IMR-90 (cell line): ENCODE measurements around the gene RCN1. TPM values are rescaled to one million over a fixed set of nuclear protein-coding genes. Genes with fewer than 3 reads are reported as not detected.

Source experiments
- ATAC-seq: fragments of 200-7000 bp; cut with Tn5 transposase; 2 replicates; pipeline ENCODE4 v1.9.1; 2020; ENCODE audit warnings: low read depth, mild to moderate bottlenecking, moderate library complexity
- BruUV-seq: library from RNA; stranded (reverse); fragments of 400-500 nt; replicated peaks from 2 replicates; lab custom pipeline; 2021; lab: Mats Ljungman, UMichigan
- CTCF ChIA-PET: fragments of 300-600 bp; formaldehyde crosslinking; extraction: SDS; loops from one replicate; lab custom pipeline; 2021; ENCODE audit warnings: antibody characterized with exemption; lab: Yijun Ruan, JAX
- POLR2A ChIA-PET: fragments of 300-600 bp; sonication (Branson Sonifier 250); formaldehyde crosslinking; loops from one replicate; lab custom pipeline; 2022; ENCODE audit warnings: antibody characterized with exemption; ENCODE audit not compliant: unreplicated experiment; lab: Charles Lee
- DNase-seq: peaks from one replicate; pipeline ENCODE4 v3.0.0; 2013
- H2AFZ ChIP-seq: replicated peaks from 2 replicates; pipeline ENCODE3; 2013; ENCODE audit warnings: low read length, mild to moderate bottlenecking; ENCODE audit not compliant: poor library complexity
- H2AK5ac ChIP-seq: 2 replicates; pipeline ENCODE4 v1.6.1; 2013; ENCODE audit warnings: low read depth, low read length, inconsistent platforms
- H2AK9ac ChIP-seq: replicated peaks from 2 replicates; pipeline ENCODE3; 2013; ENCODE audit warnings: mild to moderate bottlenecking, low read depth, low read length, moderate library complexity; ENCODE audit not compliant: poor library complexity
- H2BK120ac ChIP-seq: 2 replicates; pipeline ENCODE4 v1.6.1; 2013; ENCODE audit warnings: low read depth, low read length, inconsistent platforms
- H2BK15ac ChIP-seq: 3 replicates; pipeline ENCODE4 v1.6.1; 2013; ENCODE audit warnings: low read depth, low read length, inconsistent platforms
- H2BK20ac ChIP-seq: 2 replicates; pipeline ENCODE4 v1.6.1; 2013; ENCODE audit warnings: low read depth, mild to moderate bottlenecking, inconsistent platforms, low read length, moderate library complexity
- H2BK5ac ChIP-seq: 2 replicates; pipeline ENCODE4 v1.6.1; 2013; ENCODE audit warnings: mild to moderate bottlenecking, low read depth, low read length, inconsistent platforms; ENCODE audit not compliant: poor library complexity, severe bottlenecking
- H3K14ac ChIP-seq: replicated peaks from 2 replicates; pipeline ENCODE4 v1.6.1; 2013; ENCODE audit warnings: low read depth, low read length, inconsistent platforms
- H3K18ac ChIP-seq: 2 replicates; pipeline ENCODE4 v1.6.1; 2013; ENCODE audit warnings: low read depth, low read length, control low read depth
- H3K23ac ChIP-seq: 2 replicates; pipeline ENCODE4 v1.6.1; 2013; ENCODE audit warnings: low read depth, low read length, inconsistent platforms
- H3K27ac ChIP-seq: 2 replicates; pipeline ENCODE4 v1.5.1; 2013; ENCODE audit warnings: mild to moderate bottlenecking, control low read depth, low read length; ENCODE audit not compliant: insufficient read depth
- H3K27me3 ChIP-seq: 2 replicates; pipeline ENCODE4 v1.6.1; 2013; ENCODE audit warnings: low read length; ENCODE audit not compliant: control insufficient read depth, insufficient read depth
- H3K36me3 ChIP-seq: 2 replicates; pipeline ENCODE4 v1.6.1; 2013; ENCODE audit warnings: low read length, mixed read lengths; ENCODE audit not compliant: control insufficient read depth, insufficient read depth
- H3K4ac ChIP-seq: 2 replicates; pipeline ENCODE4 v1.6.1; 2013; ENCODE audit warnings: low read depth, low read length, inconsistent platforms
- H3K4me1 ChIP-seq: 2 replicates; pipeline ENCODE4 v1.6.1; 2013; ENCODE audit warnings: low read length, mixed read lengths; ENCODE audit not compliant: control insufficient read depth, insufficient read depth
- H3K4me2 ChIP-seq: 2 replicates; pipeline ENCODE4 v1.6.1; 2013; ENCODE audit warnings: low read depth, mild to moderate bottlenecking, control low read depth, low read length, moderate library complexity
- H3K4me3 ChIP-seq: 2 replicates; pipeline ENCODE4 v1.5.1; 2013; ENCODE audit warnings: low read depth, mild to moderate bottlenecking, control low read depth, low read length, moderate library complexity; ENCODE audit not compliant: insufficient read depth
- H3K56ac ChIP-seq: 2 replicates; pipeline ENCODE4 v1.6.1; 2013; ENCODE audit warnings: low read length, inconsistent platforms; ENCODE audit not compliant: insufficient read depth; ENCODE audit errors: extremely low read depth
- H3K79me1 ChIP-seq, 2 experiments: 2 replicates each; pipeline ENCODE4 v1.6.1; 2013; ENCODE audit warnings: low read length in 2 of 2, inconsistent platforms in 1 of 2, low read depth in 1 of 2
- H3K9ac ChIP-seq: 2 replicates; pipeline ENCODE4 v1.6.1; 2013; ENCODE audit warnings: low read depth, low read length, control low read depth
- H3K9me1 ChIP-seq: 2 replicates; pipeline ENCODE4 v1.6.1; 2013; ENCODE audit warnings: low read length, inconsistent platforms; ENCODE audit not compliant: insufficient read depth
- H3K9me3 ChIP-seq: 2 replicates; pipeline ENCODE4 v1.6.1; 2013; ENCODE audit warnings: low read length; ENCODE audit not compliant: control insufficient read depth, insufficient read depth
- H4K20me1 ChIP-seq: 2 replicates; pipeline ENCODE4 v1.6.1; 2013; ENCODE audit warnings: low read length, inconsistent platforms; ENCODE audit not compliant: insufficient read depth
- H4K5ac ChIP-seq: 2 replicates; pipeline ENCODE4 v1.6.1; 2013; ENCODE audit warnings: mild to moderate bottlenecking, low read depth, low read length, control low read depth
- H4K8ac ChIP-seq, 2 experiments: 2 replicates each; pipeline ENCODE4 v1.6.1; 2013; ENCODE audit warnings: low read depth in 2 of 2, low read length in 2 of 2, control low read depth in 1 of 2, inconsistent platforms in 1 of 2
- H4K91ac ChIP-seq: 2 replicates; pipeline ENCODE4 v1.6.1; 2013; ENCODE audit warnings: low read depth, low read length, inconsistent platforms; ENCODE audit not compliant: insufficient read depth
- WGBS, 2 experiments: methylation state at CpG; one replicate each; pipeline versions ENCODE4 v1.1.5 to v1.1.7; 2013; ENCODE audit warnings: missing lambda C conversion rate in 2 of 2; ENCODE audit not compliant: insufficient read length in 1 of 2; ENCODE audit errors: extremely low coverage in 2 of 2; 5-methylcytosine and 5-hydroxymethylcytosine counted together
- dilution Hi-C: fragments of 300-500 bp; cut with HindIII; formaldehyde crosslinking; loops from one replicate; pipeline ENCODE4 v1.14.3; 2018; ENCODE audit warnings: low sequenced_read_pairs; ENCODE audit not compliant: unreplicated experiment
- in situ Hi-C: fragments of 300-500 bp; cut with MboI; formaldehyde crosslinking; loops from 3 replicates; pipeline ENCODE4 v1.14.3; 2019; ENCODE audit warnings: low sequenced_read_pairs, inconsistent platforms, mixed read lengths
- intact Hi-C: fragments of 100-400 bp; cut with micrococcal nuclease; formaldehyde crosslinking; loops from 2 replicates; pipeline ENCODE4 v1.10.0; 2022
- polyA plus RNA-seq, 3 experiments: library from polyadenylated mRNA; depleted of rRNA; stranded (reverse); fragments of >200 nt; gene quantifications; 2 replicates each; pipeline ENCODE4 v1.2.3, GENCODE V29; 2012; ENCODE audit warnings: low replicate concordance in 1 of 3
- total RNA-seq: library from RNA; depleted of rRNA; stranded (reverse); fragments of >200 nt; gene quantifications from 2 replicates; pipeline ENCODE4 v1.2.3, GENCODE V29; 2012
- TF ChIP-seq, protein P1 (sequence below): fragments of 150-350 bp; IDR thresholded peaks from 2 replicates; pipeline ENCODE4 v1.6.1; 2017; ENCODE audit warnings: mild to moderate bottlenecking, antibody characterized with exemption, low read length, low read depth
- TF ChIP-seq, protein P2 (sequence below): conservative IDR thresholded peaks from 2 replicates; pipeline ENCODE4 v1.5.1; 2012; ENCODE audit warnings: mild to moderate bottlenecking, low read depth, low read length, improper control_type of control experiment

Gene RCN1
- total and polyA plus RNA-seq, 2 of the 4 experiments (the other 2 are of a cell fraction) = 129 to 193 TPM

DNA sequence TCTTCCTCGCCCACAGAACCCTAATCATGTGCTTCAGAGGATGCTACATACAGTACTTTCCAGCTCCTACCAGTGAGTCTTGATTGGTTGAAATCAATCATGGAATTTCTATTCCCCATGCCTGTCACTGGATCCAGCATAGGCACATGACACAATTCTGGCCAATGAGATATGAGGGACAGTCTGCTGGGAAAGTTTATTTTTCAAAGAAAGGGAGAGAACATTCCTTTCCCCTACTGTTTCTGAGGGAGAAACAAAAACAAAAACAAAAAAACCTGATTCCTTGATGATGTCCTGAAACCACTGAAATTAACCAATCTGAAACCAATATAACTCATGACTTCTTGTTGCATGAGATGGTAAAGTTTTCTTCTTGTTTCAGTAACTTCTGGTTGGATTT is 3.3 kb upstream of the RCN1 start:
- dilution Hi-C loops = no loop called here

More for the DNA sequence above, 3.3 kb upstream of the RCN1 start:
- Histone ChIP-seq H2BK20ac (peak overlapping the region; percentile 82), H3K27ac (peak overlapping the region; percentile 26), H3K9me1 (peaks cover 24% of the 10 kb centered on the region), H3K36me3 (no peaks in the 10 kb centered on the region), H3K27me3 (no peaks in the 10 kb centered on the region), H3K23ac (peak overlapping the region; percentile 82), H3K4me2 (peak overlapping the region; percentile 82; the same call in 1 of the 2 replicates), H3K4ac (peak overlapping the region; percentile 73), H3K9me3 (no peaks in the 10 kb centered on the region), H3K4me3 (no peak overlapping the region; the same call in 1 of the 2 replicates), H2BK120ac (peak overlapping the region; percentile 91), H4K91ac (peak overlapping the region; percentile 63), H3K9ac (no peak overlapping the region), H3K79me1 (peaks cover 0 to 22% of the 10 kb centered on the region in 2 experiments; a peak in 2 of 4 replicates), H3K56ac (no peak overlapping the region), H2AFZ (peak overlapping the region; percentile 60), H2BK15ac (peak overlapping the region; percentile 69; the same call in 2 of the 3 replicates), H2BK5ac (peak overlapping the region; percentile 85), H2AK5ac (peak overlapping the region; percentile 55), H4K20me1 (peaks cover 6% of the 10 kb centered on the region; the same call in 1 of the 2 replicates), H3K14ac (peak overlapping the region; percentile 82), H3K4me1 (peaks cover 14% of the 10 kb centered on the region), H3K18ac (peak overlapping the region; percentile 80), H4K8ac (peak overlapping the region; percentile 0 to 78; a peak in 2 of 4 replicates), H4K5ac (peak overlapping the region; percentile 60), H2AK9ac (no peak overlapping the region)
- no peak for ATAC-seq
- intact Hi-C loops (no loop called here), in situ Hi-C loops (loop anchor here (25.0 kb wide), 1 partner anchor 500 kb away; the partner anchor contains the start of gene EIF3M)
- DNase-seq = peak; percentile 52
- WGBS, 2 experiments = no CpG with 5 or more reads among the region's 1 CpG
- ChIA-PET CTCF (interaction anchor here (1.3 kb wide), 1 partner anchor 81 kb away, joined by 3 read pairs; no protein-coding TSS in a partner anchor), POLR2A (interaction anchor here (0.5 kb wide), 1 partner anchor 124 kb away, joined by 8 read pairs; no protein-coding TSS in a partner anchor)
- TF ChIP-seq, protein P1, sequence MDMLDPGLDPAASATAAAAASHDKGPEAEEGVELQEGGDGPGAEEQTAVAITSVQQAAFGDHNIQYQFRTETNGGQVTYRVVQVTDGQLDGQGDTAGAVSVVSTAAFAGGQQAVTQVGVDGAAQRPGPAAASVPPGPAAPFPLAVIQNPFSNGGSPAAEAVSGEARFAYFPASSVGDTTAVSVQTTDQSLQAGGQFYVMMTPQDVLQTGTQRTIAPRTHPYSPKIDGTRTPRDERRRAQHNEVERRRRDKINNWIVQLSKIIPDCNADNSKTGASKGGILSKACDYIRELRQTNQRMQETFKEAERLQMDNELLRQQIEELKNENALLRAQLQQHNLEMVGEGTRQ = peak; percentile 92
- TF ChIP-seq, protein P2, sequence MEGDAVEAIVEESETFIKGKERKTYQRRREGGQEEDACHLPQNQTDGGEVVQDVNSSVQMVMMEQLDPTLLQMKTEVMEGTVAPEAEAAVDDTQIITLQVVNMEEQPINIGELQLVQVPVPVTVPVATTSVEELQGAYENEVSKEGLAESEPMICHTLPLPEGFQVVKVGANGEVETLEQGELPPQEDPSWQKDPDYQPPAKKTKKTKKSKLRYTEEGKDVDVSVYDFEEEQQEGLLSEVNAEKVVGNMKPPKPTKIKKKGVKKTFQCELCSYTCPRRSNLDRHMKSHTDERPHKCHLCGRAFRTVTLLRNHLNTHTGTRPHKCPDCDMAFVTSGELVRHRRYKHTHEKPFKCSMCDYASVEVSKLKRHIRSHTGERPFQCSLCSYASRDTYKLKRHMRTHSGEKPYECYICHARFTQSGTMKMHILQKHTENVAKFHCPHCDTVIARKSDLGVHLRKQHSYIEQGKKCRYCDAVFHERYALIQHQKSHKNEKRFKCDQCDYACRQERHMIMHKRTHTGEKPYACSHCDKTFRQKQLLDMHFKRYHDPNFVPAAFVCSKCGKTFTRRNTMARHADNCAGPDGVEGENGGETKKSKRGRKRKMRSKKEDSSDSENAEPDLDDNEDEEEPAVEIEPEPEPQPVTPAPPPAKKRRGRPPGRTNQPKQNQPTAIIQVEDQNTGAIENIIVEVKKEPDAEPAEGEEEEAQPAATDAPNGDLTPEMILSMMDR = no peak
- no TSS peak for BruUV-seq
